AG09319 (cell line): ENCODE data around the gene SLMAP.

Experiments used
- DNase-seq: peaks from one replicate; pipeline ENCODE4 v3.0.0-alpha.2; 2010; ENCODE audit warnings: low read depth; ENCODE audit errors: extremely low read depth
- CTCF ChIP-seq: IDR thresholded peaks from 2 replicates; pipeline ENCODE4 v1.5.1; 2011; ENCODE audit warnings: low read depth, mild to moderate bottlenecking, inconsistent platforms, low read length, moderate library complexity

SLMAP gene

GRCh38 chr3:57815036-57815435, 58.9 kb downstream of the SLMAP start:
- no peak for TF ChIP-seq CTCF
- no peak for DNase-seq

- TF ChIP-seq CTCF: no peak
- no peak for DNase-seq
Observed at GRCh38 chr3:57816471-57817095, 60.5 kb downstream of the SLMAP start.

GRCh38 chr3:57818772-57819171, 62.7 kb downstream of the SLMAP start:
- DNase-seq: no peak
- no peak for TF ChIP-seq CTCF

DNA sequence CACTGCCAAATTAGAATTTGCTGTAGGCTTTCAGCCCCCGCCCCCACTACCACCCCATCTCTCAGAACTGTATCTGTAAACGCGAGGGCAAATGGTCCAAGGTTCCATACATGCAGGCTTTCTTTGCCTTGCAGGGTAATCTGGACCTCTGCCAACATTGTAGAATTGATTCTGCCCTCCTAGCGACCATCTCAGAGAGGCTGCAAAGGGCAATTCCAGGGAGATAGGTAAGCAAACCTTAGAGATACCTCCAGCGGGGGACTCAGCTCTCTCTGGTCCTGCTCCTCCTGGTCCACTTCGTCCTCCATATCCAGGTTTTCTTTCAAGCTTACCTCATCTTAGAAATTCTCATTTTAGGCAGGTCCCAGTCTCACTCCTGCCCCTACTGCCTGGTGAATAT, 64.4 kb downstream of the SLMAP start:
- no peak for TF ChIP-seq CTCF
- no peak for DNase-seq

DNA sequence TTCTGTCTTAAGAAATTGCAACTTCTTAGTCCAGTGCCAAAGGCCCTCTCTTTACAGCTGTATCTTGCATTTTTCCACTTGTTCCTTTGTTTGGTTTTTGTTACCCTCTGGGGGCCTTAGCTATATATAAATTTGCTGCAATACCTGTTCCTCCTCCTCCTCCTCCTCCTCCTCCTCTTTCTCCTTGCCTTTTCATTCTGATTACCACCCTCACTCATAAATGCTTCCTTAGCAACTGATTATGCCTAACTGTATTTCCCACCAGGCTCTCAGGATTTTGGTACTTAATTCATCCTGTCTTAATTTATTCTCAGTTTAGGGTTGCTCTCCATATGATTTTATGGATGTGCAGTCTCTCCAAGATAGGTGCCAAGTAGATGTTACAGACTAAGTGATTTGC, 65.7 kb downstream of the SLMAP start:
- TF ChIP-seq CTCF: no peak
- no peak for DNase-seq

- no peak for DNase-seq
- no peak for TF ChIP-seq CTCF
Observed at GRCh38 chr3:57822686-57823085, 66.6 kb downstream of the SLMAP start.

GRCh38 chr3:57825116-57825515, 69.0 kb downstream of the SLMAP start:
- no peak for DNase-seq
- no peak for TF ChIP-seq CTCF
